ENCODE measurements around the gene PIGU. TPM values are rescaled to one million over a fixed set of nuclear protein-coding genes. Genes with fewer than 3 reads are reported as not detected.
A peak's percentile ranks its signal among the peaks of the same experiment; 100 is the strongest.

Gene PIGU
- polyA plus RNA-seq, 1 donor from 2014 or later = 35.8 TPM

DNA sequence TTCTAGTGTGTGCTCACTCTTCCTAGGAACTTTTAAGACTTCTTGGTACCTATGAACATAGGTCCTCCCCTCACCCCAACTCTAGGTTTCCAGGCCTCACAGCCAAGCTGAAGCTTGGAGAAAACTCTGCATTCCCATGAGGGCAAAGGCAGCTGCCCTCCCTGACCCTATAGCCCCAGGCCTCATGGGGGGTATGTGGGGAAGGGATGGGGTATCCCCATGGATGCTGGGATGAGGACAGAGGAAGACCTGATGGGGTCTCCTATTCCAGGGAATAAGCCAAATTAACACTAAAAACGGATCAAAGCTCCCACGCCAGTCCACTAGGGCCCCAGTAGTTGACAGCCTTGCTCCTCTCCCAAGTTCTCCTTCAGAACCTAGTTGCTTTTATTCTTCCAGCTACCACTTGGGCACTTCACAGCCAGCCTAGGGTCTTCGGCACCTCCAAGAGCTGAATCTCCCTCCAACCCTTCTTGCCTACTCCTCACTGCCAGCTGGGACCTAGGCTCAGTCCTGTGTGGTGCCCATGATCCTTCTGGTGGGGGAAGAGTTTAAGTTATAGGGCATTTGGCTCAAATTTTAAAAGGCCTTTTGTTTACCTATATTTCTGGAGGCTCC lies 35.0 kb upstream of the PIGU start:
- no peak overlapping the region for H2AFZ ChIP-seq (ENCODE audit: low read depth, low read length)
- no peak overlapping the region for H3K9ac ChIP-seq (ENCODE audit: low read length)
- no peaks in the 10 kb centered on the region for H3K9me2 ChIP-seq (ENCODE audit: insufficient read depth, low read length)
- H3K4me3 ChIP-seq (ENCODE audit: low read length) = no peak overlapping the region
- no peak overlapping the region for H3K27ac ChIP-seq (ENCODE audit: low read length)
- H4K20me1 ChIP-seq (ENCODE audit: insufficient read depth) = no peaks in the 10 kb centered on the region
- H3F3A ChIP-seq (ENCODE audit: insufficient read depth, low read length, poor library complexity, severe bottlenecking) = no peaks in the 10 kb centered on the region
- no peak overlapping the region for H3K4me2 ChIP-seq (ENCODE audit: low read length)
- H3K9me3 ChIP-seq (ENCODE audit: low read length) = no peaks in the 10 kb centered on the region
- H3K27me3 ChIP-seq (ENCODE audit: insufficient read depth, low read depth, low read length) = peaks cover 4% of the 10 kb centered on the region
- TF ChIP-seq EP300 (conservative IDR thresholded peaks at IDR 0.05; ENCODE audit: poor library complexity, severe bottlenecking) = no peak
- no peak for TF ChIP-seq POLR2AphosphoS5 (IDR thresholded peaks at IDR 0.05)
- H3K79me2 ChIP-seq (replicated peaks; ENCODE audit: insufficient read depth, low read length) = no peaks in the 10 kb centered on the region
- H3K36me3 ChIP-seq (ENCODE audit: insufficient read depth, low read length) = peaks cover 16% of the 10 kb centered on the region

DNA sequence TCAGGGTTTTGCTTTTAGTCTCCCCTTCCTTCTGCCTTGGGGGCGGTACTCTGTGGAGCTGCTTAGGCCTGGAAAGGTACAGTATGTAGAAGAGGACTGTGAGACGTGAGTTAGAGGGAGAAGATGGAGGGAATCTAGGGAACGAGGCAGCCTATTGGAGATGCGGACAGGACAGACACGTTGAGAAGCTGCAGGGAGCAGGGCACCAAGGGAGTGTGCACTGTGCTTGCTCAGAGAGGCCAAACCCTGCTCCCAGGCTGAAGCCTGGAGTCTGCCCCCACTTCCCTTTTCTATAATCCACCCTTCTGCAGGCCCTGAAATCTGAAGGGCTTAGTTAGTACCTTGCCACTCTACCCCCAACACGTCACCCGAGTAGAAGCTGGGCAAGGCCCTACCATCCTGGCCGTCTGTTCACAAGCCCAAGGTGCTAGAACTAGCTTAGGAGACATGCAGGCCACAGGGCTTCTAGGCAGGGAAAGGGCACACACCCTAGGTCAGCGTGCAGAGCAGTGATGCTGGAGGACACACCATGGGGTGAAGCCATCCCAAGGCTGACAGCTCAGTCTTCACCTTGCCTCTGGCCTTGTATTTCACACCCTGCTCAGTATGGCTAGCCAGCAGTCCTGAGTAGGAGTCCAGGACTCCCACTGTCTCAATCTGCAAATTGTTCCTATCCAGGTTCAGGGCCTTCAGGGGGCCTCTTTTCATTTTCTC lies 34.1 kb upstream of the PIGU start:
- H3K4me2 ChIP-seq (ENCODE audit: low read length) = no peak overlapping the region
- H3K9me3 ChIP-seq (ENCODE audit: low read length) = no peaks in the 10 kb centered on the region
- no peaks in the 10 kb centered on the region for H4K20me1 ChIP-seq (ENCODE audit: insufficient read depth)
- H3K4me3 ChIP-seq (ENCODE audit: low read length) = no peak overlapping the region
- no peaks in the 10 kb centered on the region for H3F3A ChIP-seq (ENCODE audit: insufficient read depth, low read length, poor library complexity, severe bottlenecking)
- H3K9ac ChIP-seq (ENCODE audit: low read length) = peak overlapping the region; percentile 45
- peaks cover 5% of the 10 kb centered on the region for H3K79me2 ChIP-seq (replicated peaks; ENCODE audit: insufficient read depth, low read length)
- no peak overlapping the region for H2AFZ ChIP-seq (ENCODE audit: low read depth, low read length)
- no peak for TF ChIP-seq TAF1 (IDR thresholded peaks at IDR 0.05; ENCODE audit: low read depth)
- peak; percentile 3 for TF ChIP-seq POLR2AphosphoS5 (IDR thresholded peaks at IDR 0.05)
- TF ChIP-seq RAD21 (conservative IDR thresholded peaks at IDR 0.05) = no peak
- TF ChIP-seq, protein P1, sequence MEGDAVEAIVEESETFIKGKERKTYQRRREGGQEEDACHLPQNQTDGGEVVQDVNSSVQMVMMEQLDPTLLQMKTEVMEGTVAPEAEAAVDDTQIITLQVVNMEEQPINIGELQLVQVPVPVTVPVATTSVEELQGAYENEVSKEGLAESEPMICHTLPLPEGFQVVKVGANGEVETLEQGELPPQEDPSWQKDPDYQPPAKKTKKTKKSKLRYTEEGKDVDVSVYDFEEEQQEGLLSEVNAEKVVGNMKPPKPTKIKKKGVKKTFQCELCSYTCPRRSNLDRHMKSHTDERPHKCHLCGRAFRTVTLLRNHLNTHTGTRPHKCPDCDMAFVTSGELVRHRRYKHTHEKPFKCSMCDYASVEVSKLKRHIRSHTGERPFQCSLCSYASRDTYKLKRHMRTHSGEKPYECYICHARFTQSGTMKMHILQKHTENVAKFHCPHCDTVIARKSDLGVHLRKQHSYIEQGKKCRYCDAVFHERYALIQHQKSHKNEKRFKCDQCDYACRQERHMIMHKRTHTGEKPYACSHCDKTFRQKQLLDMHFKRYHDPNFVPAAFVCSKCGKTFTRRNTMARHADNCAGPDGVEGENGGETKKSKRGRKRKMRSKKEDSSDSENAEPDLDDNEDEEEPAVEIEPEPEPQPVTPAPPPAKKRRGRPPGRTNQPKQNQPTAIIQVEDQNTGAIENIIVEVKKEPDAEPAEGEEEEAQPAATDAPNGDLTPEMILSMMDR (IDR thresholded peaks at IDR 0.05; ENCODE audit: poor library complexity, severe bottlenecking) = no peak
- no peak for TF ChIP-seq SMC3 (conservative IDR thresholded peaks at IDR 0.05; ENCODE audit: poor library complexity)
- TF ChIP-seq MXI1 (conservative IDR thresholded peaks at IDR 0.05; ENCODE audit: poor library complexity, severe bottlenecking) = no peak
- TF ChIP-seq EZH2 (IDR thresholded peaks at IDR 0.05; ENCODE audit: borderline replicate concordance, insufficient read depth, low read length, poor library complexity, severe bottlenecking) = no peak
- no peak overlapping the region for H3K27ac ChIP-seq (ENCODE audit: low read length)
- H3K36me3 ChIP-seq (ENCODE audit: insufficient read depth, low read length) = peaks cover 16% of the 10 kb centered on the region
- H3K9me2 ChIP-seq (ENCODE audit: insufficient read depth, low read length) = no peaks in the 10 kb centered on the region
- H3K27me3 ChIP-seq (ENCODE audit: insufficient read depth, low read depth, low read length) = peaks cover 4% of the 10 kb centered on the region

DNA sequence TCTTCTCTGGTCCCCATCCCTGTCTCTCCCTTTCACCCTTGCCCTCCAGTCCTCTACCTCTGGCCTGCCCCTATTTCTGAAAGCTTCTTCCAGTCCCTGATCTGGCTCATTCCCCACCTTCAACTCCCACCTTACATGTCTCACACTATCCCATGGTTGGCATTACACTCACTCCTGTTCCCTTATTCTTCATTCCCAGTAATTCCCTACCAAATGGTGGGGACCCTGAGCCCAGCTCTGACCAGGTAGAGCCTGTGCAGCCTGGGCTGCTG lies 33.6 kb upstream of the PIGU start:
- TF ChIP-seq MXI1 (conservative IDR thresholded peaks at IDR 0.05; ENCODE audit: poor library complexity, severe bottlenecking) (no peak), TAF1 (IDR thresholded peaks at IDR 0.05; ENCODE audit: low read depth) (no peak), EZH2 (IDR thresholded peaks at IDR 0.05; ENCODE audit: borderline replicate concordance, insufficient read depth, low read length, poor library complexity, severe bottlenecking) (no peak), POLR2AphosphoS5 (IDR thresholded peaks at IDR 0.05) (peak; percentile 5)
- no peak overlapping the region for H2AFZ ChIP-seq (ENCODE audit: low read depth, low read length)
- peak overlapping the region; percentile 45 for H3K9ac ChIP-seq (ENCODE audit: low read length)

More for the DNA sequence above, 33.6 kb upstream of the PIGU start:
- H3K4me2 ChIP-seq (ENCODE audit: low read length) = no peak overlapping the region
- peaks cover 4% of the 10 kb centered on the region for H3K27me3 ChIP-seq (ENCODE audit: insufficient read depth, low read depth, low read length)
- H3K27ac ChIP-seq (ENCODE audit: low read length) = no peak overlapping the region
- H4K20me1 ChIP-seq (ENCODE audit: insufficient read depth) = no peaks in the 10 kb centered on the region
- H3K4me3 ChIP-seq (ENCODE audit: low read length) = no peak overlapping the region
- peaks cover 14% of the 10 kb centered on the region for H3K36me3 ChIP-seq (ENCODE audit: insufficient read depth, low read length)
- peaks cover 10% of the 10 kb centered on the region for H3K79me2 ChIP-seq (replicated peaks; ENCODE audit: insufficient read depth, low read length)
- H3F3A ChIP-seq (ENCODE audit: insufficient read depth, low read length, poor library complexity, severe bottlenecking) = no peaks in the 10 kb centered on the region
- no peaks in the 10 kb centered on the region for H3K9me3 ChIP-seq (ENCODE audit: low read length)
- H3K9me2 ChIP-seq (ENCODE audit: insufficient read depth, low read length) = no peaks in the 10 kb centered on the region
